Transverse colon (tissue), 4 donors: Measurements from ENCODE around the gene ARHGEF7.

Experiments
- POLR2A ChIP-seq: fragments of 450-650 bp; IDR thresholded peaks from one replicate; pipeline ENCODE4 v1.6.1; 2016; ENCODE audit warnings: antibody characterized with exemption, mild to moderate bottlenecking, moderate library complexity
- POLR2AphosphoS5 ChIP-seq, 3 donors: sonication (generic); formaldehyde crosslinking; IDR thresholded peaks; one replicate each; pipeline ENCODE4 v1.6.1; 2016; ENCODE audit warnings: antibody characterized with exemption in 3 of 3
- TF ChIP-seq, protein P1 (sequence below), 5 experiments: fragments of 200-600 bp in 3 of 5; fragments of 450-650 bp in 2 of 5; sonication (generic) in 3 of 5; IDR thresholded peaks; 1 replicate in 2 of 5; 2 replicates in 3 of 5; pipeline ENCODE4 v1.5.1; 2016 to 2017; ENCODE audit warnings: antibody characterized with exemption in 5 of 5, inconsistent platforms in 3 of 5, mild to moderate bottlenecking in 2 of 5, moderate library complexity in 1 of 5

DNA sequence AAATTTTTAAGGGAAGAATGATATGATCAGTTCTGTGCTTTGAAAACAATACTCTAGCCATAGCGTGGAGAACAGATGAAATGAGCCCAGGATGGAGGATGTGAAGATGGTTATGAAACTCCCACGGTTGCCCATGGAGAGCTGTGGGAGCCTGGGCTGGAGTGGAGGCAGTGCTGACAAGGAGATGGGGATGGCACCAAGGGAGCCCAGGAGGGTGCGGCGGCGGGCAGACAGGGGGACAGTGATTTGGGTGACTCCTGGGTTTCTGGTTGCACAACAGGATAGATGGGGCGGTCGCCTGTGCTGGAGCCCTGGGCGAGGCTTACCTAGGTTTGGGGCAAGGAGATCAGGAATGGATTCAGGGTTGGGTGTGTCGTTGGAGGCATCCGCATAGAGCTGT lies 15.9 kb downstream of the ARHGEF7 start:
- TF ChIP-seq POLR2AphosphoS5 (IDR thresholded peaks at IDR 0.05) (no peak), POLR2A (no peak)
- TF ChIP-seq, protein P1, sequence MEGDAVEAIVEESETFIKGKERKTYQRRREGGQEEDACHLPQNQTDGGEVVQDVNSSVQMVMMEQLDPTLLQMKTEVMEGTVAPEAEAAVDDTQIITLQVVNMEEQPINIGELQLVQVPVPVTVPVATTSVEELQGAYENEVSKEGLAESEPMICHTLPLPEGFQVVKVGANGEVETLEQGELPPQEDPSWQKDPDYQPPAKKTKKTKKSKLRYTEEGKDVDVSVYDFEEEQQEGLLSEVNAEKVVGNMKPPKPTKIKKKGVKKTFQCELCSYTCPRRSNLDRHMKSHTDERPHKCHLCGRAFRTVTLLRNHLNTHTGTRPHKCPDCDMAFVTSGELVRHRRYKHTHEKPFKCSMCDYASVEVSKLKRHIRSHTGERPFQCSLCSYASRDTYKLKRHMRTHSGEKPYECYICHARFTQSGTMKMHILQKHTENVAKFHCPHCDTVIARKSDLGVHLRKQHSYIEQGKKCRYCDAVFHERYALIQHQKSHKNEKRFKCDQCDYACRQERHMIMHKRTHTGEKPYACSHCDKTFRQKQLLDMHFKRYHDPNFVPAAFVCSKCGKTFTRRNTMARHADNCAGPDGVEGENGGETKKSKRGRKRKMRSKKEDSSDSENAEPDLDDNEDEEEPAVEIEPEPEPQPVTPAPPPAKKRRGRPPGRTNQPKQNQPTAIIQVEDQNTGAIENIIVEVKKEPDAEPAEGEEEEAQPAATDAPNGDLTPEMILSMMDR (IDR thresholded peaks at IDR 0.05) = no peak
